GM21390 (cell line): Measurements from ENCODE around the gene GLT6D1.

Experiments
- ATAC-seq: cut with Tn5 transposase; IDR thresholded peaks from one replicate; pipeline ENCODE4 v1.9.1; 2021; ENCODE audit not compliant: unreplicated experiment

GLT6D1 gene

DNA sequence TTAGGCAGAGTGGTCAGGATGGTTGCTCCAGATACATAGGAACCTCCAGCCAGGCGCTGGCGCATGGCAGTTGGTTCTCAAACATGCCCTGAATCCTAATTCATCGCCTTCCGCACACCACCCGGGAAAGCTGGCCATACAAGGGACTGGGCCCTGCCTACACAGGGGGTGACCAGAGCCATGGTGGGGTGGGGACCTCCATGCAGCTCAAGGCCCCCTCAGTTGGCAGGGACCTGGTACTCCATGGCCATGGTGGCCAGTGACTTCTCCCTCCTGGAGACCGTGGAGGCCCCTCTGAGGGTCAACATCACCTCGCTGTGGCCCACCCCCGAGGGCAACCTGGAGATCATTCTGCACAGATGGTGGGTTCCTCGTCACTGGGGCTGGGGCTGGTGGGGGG lies 51.0 kb downstream of the GLT6D1 start:
- no peak for ATAC-seq

DNA sequence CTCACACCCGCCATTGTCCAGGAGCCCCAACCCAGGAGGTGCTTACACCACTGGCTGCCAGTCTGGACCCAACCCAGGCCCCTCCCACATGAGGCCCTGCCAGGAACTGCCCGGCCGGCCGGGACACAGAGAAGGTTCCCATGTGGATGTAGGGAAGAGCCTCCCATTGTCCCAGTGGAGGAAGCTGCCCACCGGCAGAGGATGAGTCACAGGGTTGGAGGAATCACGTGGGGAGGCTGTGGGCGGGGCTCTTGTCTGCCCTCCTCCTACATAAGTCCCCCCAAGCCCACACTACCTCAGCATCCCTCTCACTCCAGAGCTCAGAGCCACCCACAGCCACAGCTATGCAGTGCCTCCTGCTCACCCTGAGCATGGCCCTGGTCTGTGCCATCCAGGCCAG lies 51.7 kb downstream of the GLT6D1 start:
- no peak for ATAC-seq

DNA sequence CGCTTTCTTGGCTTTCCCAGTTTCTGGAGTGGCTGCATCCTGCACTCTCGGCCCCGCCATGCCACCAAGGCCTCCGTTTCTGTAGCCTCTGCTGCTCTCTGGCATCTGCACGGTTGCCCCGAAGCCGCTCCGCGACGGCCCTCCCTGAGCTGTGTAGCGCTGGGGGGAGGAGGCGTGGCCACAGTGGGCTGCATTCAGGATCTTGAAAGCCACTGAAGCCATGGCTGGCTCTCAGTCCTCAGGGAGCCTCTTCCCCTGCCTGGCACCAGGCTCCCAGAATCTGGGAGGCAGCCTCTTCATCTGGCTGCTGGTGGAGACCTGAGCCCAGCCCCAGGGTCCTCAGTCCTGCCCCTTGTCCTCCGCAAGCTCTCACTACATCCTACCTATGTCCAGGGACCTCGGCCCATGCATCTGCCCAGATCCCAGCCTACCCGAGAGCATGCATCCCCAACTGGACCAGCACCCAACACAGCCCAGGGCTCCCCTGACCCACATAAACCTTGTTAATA lies 52.7 kb downstream of the GLT6D1 start:
- ATAC-seq = no peak

DNA sequence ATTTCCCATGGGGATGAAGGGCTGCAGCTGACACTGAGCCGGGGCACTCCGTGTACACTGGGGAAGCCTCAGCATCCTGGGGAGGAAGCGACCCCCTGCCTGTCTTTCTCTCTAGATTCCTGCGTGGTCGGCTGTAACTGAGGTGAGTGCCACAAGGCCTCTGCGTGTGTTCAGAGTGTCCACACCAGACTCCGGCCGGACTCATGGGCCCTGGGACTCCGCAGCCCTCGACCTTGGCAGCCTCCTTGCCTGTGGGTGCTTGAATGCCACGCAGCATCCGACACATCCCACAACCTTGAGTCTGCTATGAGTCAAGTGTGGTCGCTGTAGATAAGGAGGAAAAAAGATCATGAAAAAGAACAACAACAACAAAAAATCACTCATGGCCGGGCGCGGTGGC lies 54.4 kb downstream of the GLT6D1 start:
- ATAC-seq = no peak

DNA sequence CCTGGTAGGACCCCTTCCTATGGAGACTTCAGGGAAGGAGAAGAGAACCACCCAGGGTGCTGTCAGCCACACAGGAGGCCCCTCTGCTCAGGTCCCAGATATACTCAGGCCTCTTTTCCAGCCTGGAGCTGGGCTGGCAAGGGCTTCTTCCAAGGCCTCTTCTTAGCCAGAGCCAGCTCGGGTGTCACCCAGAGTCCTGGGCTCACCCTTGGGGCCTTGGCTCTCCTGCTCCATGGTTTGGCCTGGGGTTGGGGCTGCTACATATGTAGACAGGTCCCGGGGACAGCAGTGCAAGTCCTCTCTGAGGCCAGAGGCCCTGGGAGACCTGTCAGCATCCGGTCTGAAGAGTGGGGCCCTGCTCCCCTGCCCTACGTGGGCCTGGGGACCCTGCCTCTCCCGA lies 55.0 kb downstream of the GLT6D1 start:
- ATAC-seq = no peak

DNA sequence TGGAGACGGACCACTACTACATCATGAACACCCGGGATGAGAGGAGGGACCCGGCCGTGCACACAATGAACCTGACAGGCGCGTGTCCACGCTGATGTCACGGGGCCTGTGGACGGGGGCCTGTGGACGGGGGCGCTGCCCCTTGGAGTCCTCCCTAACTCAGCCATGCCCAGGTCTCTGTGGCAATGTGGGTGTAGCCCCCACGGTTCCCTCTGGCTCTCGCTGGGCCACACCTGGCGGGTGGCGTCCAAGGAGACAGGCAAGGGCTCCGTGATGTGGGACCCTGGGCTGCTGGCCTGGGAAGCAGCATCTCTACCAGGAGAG lies 55.7 kb downstream of the GLT6D1 start:
- ATAC-seq = no peak

DNA sequence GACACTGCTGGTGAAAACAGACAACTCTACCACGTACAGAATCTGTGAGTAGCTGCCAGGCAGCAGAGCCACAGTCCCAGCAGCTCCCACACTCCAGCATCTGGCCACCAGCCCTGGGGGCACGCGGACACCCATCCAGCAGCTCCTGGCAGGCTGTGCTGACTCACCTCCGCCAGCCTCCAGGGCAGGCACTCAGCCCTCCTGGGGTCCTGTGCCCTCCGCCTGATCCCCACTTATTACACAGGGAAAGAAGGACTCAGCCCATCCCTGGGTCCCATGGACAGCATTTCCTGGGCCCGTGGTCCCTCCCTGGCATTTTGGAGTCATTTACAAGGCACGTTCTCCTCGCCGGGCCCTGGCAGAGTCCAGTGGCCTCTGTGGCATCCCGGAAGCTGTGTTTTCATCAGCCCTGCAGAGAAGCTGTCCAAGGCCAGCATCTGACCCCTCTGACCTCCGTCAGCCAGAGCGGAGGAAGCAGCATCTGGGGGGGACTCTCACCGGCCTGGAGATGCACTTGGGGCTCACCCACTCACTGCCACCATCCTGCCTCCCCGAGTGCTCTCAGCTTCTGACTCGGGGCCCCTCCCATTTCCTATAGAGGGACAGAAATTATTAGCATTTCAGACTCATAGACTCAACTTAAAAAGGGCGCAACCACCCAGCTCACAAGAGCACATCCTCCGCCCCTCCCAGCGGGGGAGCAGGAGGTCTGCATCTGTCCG lies 56.2 kb downstream of the GLT6D1 start:
- ATAC-seq = no peak

DNA sequence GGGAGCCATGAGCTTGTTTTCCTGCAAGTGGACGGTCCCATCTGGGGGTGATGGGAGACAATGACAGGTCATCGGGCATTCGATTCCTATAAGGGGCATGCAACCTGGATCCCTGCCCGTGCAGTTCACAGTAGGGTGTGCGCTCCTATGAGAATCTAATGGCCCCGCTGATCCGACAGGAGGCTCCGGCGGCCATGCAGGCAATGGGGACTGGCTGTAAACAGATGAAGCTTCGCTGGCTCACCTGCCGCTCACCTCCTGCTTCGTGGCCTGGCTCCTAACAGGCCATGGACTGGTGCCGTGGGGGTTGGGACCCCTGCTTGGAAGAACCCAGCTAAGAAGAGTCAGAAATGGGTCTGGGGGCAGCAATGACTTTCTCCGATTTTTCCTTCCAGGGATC lies 56.8 kb downstream of the GLT6D1 start:
- ATAC-seq = no peak

DNA sequence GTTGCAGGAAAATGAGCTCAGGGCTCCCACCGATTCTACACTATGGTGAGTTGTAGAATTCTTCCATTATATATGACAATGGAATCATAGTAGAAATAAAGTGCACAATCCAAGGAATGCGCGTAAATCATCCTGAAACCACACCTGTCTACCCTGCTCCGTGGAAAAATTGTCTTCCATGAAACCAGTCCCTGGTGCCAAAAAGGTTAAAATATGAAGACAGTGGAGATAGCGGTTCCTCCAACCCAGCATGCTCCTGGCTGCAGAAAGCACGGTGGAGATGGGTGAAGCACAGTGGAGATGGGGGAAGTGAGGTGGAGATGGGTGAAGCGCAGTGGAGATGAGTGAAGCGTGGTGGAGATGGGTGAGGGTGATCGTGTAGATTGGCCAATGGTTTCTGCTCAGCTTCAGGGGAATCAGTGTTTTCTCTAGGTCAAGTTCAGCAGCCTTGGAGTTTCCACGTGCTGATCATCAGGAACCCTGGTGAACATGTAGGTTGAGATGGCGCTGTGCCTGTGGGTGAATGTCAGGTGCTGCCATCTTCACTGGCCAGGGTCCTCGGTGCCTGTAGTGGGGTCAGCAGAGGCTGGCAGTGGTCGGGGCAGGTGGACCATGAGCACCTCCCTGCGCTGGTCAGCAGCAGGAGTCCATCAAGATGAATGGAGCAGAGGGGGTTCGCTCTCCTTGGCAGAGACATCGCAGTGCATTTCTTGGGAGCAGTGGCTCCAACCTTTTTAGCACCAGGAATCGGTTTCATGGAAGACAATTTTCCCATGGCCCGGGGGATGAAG lies 57.5 kb downstream of the GLT6D1 start:
- no peak for ATAC-seq

DNA sequence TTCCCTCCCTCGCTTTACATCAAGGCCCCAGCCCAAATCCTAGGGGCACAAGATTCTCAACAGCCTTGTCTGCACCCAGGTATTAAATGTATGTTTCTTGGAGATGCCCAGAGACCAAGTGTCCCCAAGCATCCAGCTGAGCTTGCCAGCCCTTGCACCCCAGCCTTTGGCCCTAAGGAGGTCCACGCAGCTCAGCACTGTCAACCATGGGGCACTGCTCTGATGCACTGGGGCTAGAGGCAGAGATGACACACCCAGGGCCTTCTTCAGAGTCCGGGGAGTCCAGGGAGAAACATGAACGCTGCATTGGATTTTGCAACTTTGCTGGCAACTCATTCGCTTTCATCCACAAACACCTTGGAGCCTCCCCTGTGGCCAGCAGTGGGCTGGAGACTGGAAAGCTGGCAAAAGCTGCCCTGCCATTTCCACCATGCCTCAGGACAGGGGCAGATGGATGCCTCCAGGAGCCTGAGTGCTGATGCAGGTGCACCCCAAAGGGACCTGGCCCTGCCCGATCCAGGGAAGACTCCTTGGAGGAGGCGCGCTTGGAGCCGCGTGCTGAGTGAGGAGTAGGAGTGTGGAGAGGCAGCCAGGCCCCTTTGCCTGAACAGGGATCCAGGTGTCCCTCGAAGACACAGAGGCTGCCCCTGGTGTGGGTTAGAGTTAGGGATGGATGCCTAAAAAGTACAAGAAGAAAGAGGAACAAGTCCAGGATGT lies 58.5 kb downstream of the GLT6D1 start:
- ATAC-seq = no peak

DNA sequence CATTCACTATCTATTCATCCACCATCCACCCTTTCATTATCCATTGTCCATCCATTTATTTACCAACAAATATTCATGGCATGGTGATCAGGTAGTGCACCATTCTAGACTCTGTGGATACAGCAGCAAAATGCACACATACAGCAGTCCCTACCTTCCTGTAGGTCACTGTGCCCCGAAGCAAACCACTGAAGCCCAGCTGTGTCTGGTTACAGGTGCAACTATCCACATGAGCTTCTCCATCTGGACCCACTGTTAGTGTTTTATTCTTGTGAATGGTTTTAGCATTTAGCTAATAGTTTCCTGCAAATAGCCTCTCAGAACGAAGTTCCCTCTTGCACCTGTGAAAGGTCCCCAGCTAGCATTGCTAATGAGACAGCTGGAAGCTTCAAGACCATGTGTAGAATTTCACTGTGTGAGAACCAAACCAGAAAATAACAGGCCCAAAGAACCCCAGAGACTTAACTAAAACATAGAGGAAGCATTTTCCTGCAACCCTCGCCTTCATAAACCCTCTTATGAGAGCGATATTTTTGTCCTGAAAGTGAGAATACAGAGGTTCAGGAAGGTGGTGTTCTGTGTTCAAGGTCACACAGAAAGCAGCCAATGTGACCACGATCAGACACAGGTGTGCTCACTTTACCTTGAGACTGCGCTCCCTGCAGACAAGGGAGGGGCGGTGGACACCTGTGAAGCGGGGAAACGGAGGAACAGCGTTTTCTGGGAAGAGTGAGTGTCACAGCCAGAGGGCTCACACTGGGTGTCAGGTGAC lies 59.3 kb downstream of the GLT6D1 start:
- ATAC-seq = no peak

DNA sequence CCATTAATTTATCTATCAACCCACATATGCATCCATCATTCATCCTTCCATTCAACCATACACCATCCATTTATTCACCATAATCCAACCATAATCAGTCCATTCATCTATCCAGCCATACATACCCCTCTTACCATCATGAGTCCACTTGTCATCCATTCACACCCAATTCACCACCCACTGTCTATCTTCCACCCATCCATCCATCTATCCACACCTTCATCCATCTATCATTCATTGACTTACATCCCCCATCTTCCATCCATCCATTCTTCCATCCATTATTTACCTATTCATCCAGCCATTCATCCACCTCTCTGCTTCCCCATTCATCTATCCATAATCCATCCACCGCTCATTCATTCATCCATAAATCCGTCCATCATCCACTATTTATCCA lies 60.0 kb downstream of the GLT6D1 start:
- no peak for ATAC-seq

DNA sequence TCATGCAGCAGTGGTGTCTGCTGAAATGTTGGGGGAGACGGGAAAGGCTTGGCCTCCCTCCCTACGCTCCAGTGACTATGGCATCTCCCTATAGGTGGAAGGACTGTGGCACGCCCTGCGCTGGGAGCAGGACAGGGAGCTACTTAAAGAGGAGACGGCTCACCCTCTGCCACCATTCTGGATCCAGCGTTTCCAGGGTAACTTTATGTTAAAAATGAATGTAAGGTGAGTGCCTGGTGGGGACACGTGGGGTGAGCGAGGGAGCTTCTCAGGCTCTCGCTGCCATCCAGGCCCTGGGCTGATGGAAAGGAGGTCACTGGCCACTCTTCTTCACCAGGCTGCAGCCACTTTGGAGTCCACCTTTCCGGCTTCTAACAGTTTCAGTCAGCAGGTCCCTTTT lies 62.1 kb downstream of the GLT6D1 start:
- ATAC-seq = no peak

DNA sequence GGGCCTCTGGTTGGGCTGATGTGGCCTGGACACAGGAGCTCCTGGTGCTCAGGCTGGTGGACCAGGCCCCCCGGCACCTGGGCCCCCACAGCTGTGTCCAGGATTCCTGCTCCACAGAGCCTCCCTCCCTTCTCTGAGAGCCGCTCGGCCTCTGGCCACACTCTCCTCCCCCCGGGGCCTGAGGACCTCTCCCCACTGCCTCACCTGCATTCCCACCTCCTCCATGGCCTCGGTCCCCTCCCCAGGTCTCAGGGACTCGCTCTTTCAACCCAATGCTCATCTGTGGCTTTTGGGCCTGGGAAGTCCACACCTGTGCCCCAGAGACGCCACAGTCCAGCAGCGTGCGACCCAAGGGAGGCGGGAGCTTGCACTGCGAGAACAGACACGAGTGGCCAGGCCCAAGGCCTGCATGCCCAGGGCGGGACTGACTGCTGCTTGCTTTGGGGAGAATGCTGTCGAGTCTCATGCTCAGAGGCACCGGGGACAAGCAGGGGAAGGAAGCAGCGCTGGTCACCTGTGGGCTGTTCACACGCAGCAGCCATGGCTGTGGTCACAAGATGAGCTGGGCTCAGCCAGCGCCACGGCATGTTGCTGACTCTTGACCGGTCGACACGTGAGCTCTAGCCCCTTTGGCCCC lies 63.2 kb downstream of the GLT6D1 start:
- ATAC-seq = no peak

DNA sequence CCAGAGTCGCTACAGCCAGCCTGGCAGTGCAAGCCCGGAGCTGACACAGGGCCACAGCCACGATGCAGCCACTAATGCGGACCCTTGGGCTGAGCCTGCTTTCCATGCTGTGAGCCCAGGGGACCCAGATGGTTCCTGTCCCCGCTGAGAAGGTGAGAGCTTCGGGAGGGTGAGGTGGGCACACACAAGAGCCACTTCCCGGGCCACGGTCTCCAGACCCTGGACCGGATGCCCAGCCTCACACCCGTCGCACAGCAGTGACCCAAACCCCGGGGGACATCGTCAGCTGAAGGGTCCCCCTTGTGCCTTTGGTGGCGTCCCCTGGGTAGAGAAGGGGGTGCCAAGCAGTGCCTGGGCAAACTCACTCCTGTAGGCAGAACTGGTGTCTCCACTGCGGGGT lies 64.4 kb downstream of the GLT6D1 start:
- no peak for ATAC-seq

DNA sequence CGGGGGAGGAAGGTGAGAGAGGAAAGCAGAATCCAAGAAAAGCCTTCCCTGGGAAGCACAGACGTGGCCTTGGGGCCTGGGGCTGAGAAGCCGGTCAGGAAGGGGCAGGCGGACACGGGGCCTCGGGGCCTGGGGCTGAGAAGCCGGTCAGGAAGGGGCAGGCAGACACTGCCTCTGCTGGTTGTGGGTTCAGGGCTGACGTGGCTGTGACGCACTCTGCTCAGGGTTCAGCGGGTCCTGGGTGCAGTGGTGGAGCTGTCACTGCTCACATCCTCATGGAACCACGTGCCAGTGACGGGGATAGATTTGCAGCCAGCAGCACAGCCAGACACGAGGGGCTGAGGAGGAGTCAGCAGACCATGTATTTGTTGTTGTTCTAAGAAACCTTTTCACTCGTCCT lies 65.0 kb downstream of the GLT6D1 start:
- no peak for ATAC-seq
